Testis (tissue), 2 donors: ENCODE results near the gene TEX13A.

Experiments used
- CTCF ChIP-seq, 3 experiments: fragments of 450-650 bp in 2 of 3; fragments of 200-600 bp in 1 of 3; sonication (generic) in 1 of 3; IDR thresholded peaks; one replicate each; pipeline ENCODE4 v1.5.1; 2016 to 2019; ENCODE audit warnings: antibody characterized with exemption in 3 of 3, mild to moderate bottlenecking in 2 of 3, moderate library complexity in 1 of 3
- POLR2A ChIP-seq: fragments of 450-650 bp; IDR thresholded peaks from one replicate; pipeline ENCODE4 v1.6.1; 2017; ENCODE audit warnings: antibody characterized with exemption, mild to moderate bottlenecking, moderate library complexity

GRCh38 chrX:105190252-105190853, 30.1 kb downstream of the TEX13A start:
- TF ChIP-seq CTCF (IDR thresholded peaks at IDR 0.05): peak; percentile 43 to 79 (median 71)
- no peak for TF ChIP-seq POLR2A
